NCI-H1092 treated with DMSO at 0.1 percent for 48 hours (cell line): ENCODE results near the gene OTOP2.

Experiments
- DNase-seq: peaks from one replicate; lab custom pipeline; 2025; lab: John Stamatoyannopoulos, UW

Gene OTOP2

GRCh38 chr17:74972107-74972972, 48.3 kb downstream of the OTOP2 start, which contains the start of gene HID1:
Gene HID1, minus strand, starts transcription at chr17:74972759. Its CDS starts 103 bp downstream, at chr17:74972656.
- peak; percentile 50 for DNase-seq

- no peak for DNase-seq
Observed at GRCh38 chr17:74972973-74973328, 48.9 kb downstream of the OTOP2 start.

DNA sequence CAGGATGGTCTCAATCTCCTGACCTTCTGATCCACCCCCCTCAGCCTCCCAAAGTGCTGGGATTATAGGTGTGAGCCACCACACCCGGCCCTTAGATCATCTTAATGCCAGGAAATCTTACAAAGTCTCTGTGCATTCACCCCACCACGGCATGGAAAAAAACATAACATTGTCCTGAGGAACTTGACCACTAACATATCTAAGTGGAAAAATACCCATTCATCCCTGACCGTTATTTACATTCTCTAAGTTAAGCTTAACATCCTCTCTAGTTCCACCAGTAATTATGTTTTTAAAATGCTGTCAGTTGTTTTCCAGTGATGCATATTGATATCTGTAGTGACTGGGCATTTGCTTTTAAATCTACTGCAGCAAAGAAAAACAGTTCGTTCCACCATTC, 51.9 kb downstream of the OTOP2 start:
- no peak for DNase-seq

- no peak for DNase-seq
Observed at GRCh38 chr17:74977802-74978201, 53.7 kb downstream of the OTOP2 start.

- no peak for DNase-seq
Observed at GRCh38 chr17:74978240-74978639, 54.2 kb downstream of the OTOP2 start.

- no peak for DNase-seq
Observed at GRCh38 chr17:74979408-74980146, 55.5 kb downstream of the OTOP2 start.

GRCh38 chr17:74981318-74981978, 57.4 kb downstream of the OTOP2 start:
- no peak for DNase-seq

GRCh38 chr17:74981979-74982662, 58.0 kb downstream of the OTOP2 start:
- peak; percentile 77 for DNase-seq

DNA sequence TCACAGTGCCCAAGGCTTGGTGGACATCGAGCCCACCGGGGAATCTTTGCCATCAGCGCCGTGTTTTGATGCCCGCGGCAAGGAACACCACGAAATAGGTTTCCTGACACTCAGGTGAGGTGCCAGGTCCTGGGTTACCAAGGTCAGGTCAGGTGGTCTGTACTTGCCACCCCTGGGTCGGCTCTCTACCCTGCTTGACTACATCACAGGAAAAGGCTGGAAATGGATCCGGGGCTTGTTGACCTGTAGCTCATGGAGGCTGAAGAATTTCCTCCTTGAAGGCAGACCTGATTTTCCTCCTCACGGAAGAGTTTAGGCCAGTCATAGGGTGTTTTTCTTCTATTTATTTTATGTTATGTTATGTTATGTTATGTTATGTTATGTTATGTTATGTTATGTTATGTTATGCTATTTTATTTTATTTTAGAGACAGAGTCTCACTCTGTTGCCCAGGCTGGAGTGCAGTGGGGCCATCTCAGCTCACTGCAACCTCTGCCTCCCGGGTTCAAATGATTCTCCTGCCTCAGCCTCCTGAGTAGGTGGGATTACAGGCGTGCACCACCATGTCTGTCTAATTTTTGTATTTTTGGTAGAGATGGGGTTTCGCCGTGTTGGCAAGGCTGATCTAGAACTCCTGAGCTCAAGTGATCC, 58.7 kb downstream of the OTOP2 start:
- peak; percentile 52 for DNase-seq
